HL-60 (cell line): Measurements from ENCODE around the gene PCDHA7.
"Not testable (repeated sequence)": the region's sequence is repeated elsewhere in the genome, so short reads cannot be mapped to it uniquely, and the experiment has no call there.

Source experiments
- DNase-seq, 2 experiments: peaks; one replicate each; pipeline ENCODE4 v3.0.0-alpha.2; 2010 to 2020; ENCODE audit warnings: low read depth in 1 of 2, low spot score in 1 of 2
- H3K27ac ChIP-seq: fragments of 250-450 bp; sonication (Bioruptor Pico); replicated peaks from 2 replicates; pipeline ENCODE4 v1.5.1; 2020; ENCODE audit warnings: mild to moderate bottlenecking, moderate library complexity
- H3K27me3 ChIP-seq: fragments of 250-450 bp; sonication (Bioruptor Pico); 2 replicates; pipeline ENCODE4 v1.5.1; 2021; ENCODE audit warnings: mild to moderate bottlenecking, moderate library complexity; ENCODE audit not compliant: insufficient read depth, poor library complexity, severe bottlenecking
- H3K4me3 ChIP-seq: replicated peaks from 2 replicates; pipeline ENCODE4 v1.5.1; 2011; ENCODE audit warnings: mild to moderate bottlenecking, control low read depth, low read length; ENCODE audit not compliant: insufficient read depth
- GABPA ChIP-seq: IDR thresholded peaks from 2 replicates; pipeline ENCODE4 v1.6.1; 2012; ENCODE audit warnings: low read depth
- POLR2AphosphoS5 ChIP-seq: IDR thresholded peaks from 2 replicates; pipeline ENCODE4 v1.6.1; 2012; ENCODE audit warnings: low read depth
- SPI1 ChIP-seq: IDR thresholded peaks from 2 replicates; pipeline ENCODE4 v1.6.1; 2012; ENCODE audit warnings: low read depth, mild to moderate bottlenecking, borderline replicate concordance
- TF ChIP-seq, protein P1 (sequence below): IDR thresholded peaks from one replicate; pipeline ENCODE4 v1.5.1; 2011; ENCODE audit warnings: low read length, control low read depth, inconsistent platforms; ENCODE audit not compliant: insufficient read depth
- TF ChIP-seq, protein P2 (sequence below): IDR thresholded peaks from 2 replicates; pipeline ENCODE4 v1.6.1; 2012; ENCODE audit warnings: low read depth; ENCODE audit not compliant: insufficient replicate concordance

PCDHA7 gene

DNA sequence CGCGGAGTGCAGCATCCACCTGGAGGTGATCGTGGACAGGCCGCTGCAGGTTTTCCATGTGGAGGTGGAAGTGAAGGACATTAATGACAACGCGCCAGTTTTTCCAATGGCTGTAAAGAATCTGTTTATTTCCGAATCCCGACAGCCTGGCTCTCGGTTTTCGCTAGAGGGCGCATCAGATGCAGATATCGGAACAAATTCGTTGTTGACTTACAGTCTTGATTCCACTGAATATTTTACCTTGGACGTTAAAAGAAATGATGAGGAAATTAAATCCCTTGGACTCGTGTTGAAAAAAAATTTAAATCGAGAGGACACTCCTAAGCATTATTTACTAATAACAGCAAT, 32.6 kb upstream of the PCDHA7 start:
- TF ChIP-seq, protein P1, sequence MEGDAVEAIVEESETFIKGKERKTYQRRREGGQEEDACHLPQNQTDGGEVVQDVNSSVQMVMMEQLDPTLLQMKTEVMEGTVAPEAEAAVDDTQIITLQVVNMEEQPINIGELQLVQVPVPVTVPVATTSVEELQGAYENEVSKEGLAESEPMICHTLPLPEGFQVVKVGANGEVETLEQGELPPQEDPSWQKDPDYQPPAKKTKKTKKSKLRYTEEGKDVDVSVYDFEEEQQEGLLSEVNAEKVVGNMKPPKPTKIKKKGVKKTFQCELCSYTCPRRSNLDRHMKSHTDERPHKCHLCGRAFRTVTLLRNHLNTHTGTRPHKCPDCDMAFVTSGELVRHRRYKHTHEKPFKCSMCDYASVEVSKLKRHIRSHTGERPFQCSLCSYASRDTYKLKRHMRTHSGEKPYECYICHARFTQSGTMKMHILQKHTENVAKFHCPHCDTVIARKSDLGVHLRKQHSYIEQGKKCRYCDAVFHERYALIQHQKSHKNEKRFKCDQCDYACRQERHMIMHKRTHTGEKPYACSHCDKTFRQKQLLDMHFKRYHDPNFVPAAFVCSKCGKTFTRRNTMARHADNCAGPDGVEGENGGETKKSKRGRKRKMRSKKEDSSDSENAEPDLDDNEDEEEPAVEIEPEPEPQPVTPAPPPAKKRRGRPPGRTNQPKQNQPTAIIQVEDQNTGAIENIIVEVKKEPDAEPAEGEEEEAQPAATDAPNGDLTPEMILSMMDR = no peak
- TF ChIP-seq SPI1 (no peak), GABPA (no peak), POLR2AphosphoS5 (no peak)
- TF ChIP-seq, protein P2, sequence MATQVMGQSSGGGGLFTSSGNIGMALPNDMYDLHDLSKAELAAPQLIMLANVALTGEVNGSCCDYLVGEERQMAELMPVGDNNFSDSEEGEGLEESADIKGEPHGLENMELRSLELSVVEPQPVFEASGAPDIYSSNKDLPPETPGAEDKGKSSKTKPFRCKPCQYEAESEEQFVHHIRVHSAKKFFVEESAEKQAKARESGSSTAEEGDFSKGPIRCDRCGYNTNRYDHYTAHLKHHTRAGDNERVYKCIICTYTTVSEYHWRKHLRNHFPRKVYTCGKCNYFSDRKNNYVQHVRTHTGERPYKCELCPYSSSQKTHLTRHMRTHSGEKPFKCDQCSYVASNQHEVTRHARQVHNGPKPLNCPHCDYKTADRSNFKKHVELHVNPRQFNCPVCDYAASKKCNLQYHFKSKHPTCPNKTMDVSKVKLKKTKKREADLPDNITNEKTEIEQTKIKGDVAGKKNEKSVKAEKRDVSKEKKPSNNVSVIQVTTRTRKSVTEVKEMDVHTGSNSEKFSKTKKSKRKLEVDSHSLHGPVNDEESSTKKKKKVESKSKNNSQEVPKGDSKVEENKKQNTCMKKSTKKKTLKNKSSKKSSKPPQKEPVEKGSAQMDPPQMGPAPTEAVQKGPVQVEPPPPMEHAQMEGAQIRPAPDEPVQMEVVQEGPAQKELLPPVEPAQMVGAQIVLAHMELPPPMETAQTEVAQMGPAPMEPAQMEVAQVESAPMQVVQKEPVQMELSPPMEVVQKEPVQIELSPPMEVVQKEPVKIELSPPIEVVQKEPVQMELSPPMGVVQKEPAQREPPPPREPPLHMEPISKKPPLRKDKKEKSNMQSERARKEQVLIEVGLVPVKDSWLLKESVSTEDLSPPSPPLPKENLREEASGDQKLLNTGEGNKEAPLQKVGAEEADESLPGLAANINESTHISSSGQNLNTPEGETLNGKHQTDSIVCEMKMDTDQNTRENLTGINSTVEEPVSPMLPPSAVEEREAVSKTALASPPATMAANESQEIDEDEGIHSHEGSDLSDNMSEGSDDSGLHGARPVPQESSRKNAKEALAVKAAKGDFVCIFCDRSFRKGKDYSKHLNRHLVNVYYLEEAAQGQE = no peak
- no peak overlapping the region for H3K27ac ChIP-seq
- no peak for DNase-seq
- no peaks in the 10 kb centered on the region for H3K27me3 ChIP-seq
- no peak overlapping the region for H3K4me3 ChIP-seq

DNA sequence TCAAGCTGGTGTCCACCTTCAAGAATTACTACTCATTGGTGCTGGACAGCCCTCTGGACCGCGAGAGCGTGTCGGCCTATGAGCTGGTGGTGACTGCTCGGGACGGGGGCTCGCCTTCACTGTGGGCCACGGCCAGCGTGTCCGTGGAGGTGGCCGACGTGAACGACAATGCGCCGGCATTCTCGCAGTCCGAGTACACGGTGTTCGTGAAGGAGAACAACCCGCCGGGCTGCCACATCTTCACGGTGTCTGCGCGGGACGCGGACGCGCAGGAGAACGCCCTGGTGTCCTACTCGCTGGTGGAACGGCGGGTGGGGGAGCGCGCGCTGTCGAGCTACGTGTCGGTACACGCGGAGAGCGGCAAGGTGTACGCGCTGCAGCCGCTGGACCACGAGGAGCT, 31.7 kb upstream of the PCDHA7 start:
- H3K27me3 ChIP-seq, H3K4me3 ChIP-seq, H3K27ac ChIP-seq, DNase-seq: not testable (repeated sequence)

DNA sequence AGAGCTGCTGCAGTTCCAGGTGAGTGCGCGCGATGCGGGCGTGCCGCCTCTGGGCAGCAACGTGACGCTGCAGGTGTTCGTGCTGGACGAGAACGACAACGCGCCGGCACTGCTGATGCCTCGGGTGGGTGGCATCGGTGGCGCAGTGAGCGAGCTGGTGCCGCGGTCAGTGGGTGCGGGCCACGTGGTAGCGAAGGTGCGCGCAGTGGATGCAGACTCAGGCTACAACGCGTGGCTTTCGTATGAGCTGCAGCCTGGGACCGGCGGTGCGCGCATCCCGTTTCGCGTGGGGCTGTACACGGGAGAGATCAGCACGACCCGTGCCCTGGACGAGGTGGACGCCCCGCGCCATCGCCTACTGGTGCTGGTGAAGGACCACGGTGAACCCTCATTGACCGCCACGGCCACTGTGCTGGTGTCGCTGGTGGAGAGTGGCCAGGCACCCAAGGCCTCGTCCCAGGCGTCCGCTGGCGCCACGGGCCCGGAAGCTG, 31.2 kb upstream of the PCDHA7 start:
- Histone ChIP-seq H3K4me3 (no peak overlapping the region), H3K27ac (no peak overlapping the region), H3K27me3 (no peaks in the 10 kb centered on the region)
- no peak for TF ChIP-seq POLR2AphosphoS5
- TF ChIP-seq, protein P1 = no peak
- TF ChIP-seq SPI1 = no peak
- TF ChIP-seq, protein P2 = no peak
- no peak for TF ChIP-seq GABPA
- DNase-seq = no peak

DNA sequence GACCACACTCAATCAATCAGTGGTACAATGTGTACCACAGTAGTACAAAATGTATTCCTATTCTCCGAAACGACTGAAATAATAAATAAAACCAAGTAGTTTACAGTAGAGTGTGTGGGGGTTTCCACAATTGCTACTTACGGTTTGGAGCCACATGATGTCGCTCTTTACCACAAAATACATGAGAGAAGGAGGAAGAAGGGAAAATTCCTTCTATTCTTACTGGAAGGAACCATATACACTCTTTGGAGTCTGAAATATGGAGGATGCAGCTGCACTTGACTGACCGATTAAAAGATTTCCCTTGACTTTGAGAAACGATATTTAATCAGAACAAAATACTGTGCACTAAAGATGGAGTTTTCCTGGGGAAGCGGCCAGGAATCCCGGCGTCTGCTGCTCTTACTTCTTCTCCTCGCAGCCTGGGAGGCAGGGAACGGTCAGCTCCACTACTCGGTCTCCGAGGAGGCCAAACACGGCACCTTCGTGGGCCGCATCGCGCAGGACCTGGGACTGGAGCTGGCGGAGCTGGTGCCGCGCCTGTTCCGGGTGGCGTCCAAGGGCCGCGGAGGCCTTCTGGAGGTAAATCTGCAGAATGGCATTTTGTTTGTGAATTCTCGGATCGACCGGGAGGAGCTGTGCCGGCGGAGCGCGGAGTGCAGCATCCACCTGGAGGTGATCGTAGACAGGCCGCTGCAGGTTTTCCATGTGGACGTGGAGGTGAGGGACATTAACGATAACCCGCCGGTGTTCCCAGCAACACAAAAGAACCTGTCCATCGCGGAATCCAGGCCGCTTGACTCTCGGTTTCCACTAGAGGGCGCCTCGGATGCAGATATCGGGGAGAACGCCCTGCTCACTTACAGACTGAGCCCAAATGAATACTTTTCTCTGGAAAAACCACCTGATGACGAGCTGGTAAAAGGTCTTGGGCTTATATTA, 27.0 kb upstream of the PCDHA7 start, which contains the start of gene PCDHA4:
PCDHA4 (plus strand) TSS at position 235 of the 942 bp plus-strand sequence.
- TF ChIP-seq, protein P1 = peak; percentile 3
- TF ChIP-seq POLR2AphosphoS5 (no peak), GABPA (no peak), SPI1 (no peak)
- TF ChIP-seq, protein P2 = no peak
- Histone ChIP-seq H3K27me3 (no peaks in the 10 kb centered on the region), H3K4me3 (no peak within 1 kb of the TSS), H3K27ac (no peak within 1 kb of the TSS)
- DNase-seq = no peak

DNA sequence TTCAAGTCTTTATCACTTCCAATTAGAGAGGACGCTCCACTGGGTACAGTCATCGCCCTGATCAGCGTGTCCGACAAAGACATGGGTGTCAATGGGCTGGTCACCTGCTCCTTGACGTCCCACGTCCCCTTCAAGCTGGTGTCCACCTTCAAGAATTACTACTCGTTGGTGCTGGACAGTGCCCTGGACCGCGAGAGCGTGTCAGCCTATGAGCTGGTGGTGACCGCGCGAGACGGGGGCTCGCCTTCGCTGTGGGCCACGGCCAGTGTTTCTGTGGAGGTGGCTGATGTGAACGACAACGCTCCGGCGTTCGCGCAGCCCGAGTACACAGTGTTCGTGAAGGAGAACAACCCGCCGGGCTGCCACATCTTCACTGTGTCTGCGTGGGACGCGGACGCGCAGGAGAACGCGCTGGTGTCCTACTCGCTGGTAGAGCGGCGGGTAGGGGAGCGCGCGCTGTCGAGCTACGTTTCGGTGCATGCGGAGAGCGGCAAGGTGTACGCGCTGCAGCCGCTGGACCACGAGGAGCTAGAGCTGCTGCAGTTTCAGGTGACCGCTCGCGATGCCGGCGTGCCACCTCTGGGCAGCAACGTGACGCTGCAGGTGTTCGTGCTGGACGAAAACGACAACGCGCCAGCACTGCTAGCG, 25.7 kb upstream of the PCDHA7 start:
- not testable (repeated sequence) for H3K27ac ChIP-seq, H3K4me3 ChIP-seq, H3K27me3 ChIP-seq, DNase-seq
